ENCODE results near the gene FSTL3.

DNA sequence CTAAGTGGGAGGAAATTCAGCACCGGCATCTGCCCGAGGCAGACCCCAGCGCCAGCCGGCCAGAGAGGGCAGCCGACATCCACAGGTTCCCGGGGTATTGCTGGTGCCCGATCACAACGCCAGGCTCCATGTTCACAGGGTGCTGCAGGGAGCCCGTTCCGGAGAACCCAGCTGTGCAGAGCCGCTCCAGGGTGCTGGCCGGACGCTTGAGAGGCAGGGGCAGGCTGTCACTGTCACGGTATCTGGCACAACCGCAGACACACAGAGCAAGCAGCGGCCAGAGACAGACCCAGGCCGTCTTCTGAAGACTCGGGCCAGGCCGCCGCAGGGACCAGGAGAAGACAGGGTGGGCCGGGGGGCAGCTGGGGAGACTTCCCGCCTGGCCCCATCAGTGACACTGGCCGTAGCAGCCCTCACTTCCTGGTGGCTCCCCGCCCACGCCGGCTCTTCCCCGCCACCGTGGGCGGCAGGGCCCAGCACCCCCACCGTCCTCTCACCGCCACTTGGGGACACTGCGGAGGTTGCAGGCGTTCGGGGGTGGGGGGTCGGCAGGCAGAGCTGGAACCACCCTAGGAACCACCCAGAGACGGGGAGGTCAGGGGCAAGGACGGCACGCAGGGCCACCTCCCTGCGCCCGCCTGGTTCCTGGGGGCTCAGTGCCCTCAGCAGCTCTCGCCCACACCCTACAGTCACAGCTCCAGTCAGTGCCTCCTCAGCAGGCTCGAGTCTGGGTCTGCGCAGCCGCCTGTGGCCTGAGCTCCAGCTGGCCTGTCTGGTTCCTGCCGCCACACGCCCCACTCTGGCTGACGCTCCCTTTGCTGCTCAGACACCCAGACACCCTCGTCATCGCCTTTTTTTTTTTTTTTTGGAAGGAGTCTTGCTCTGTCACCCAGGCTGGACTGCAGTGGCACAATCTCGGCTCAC is 17.0 kb upstream of the FSTL3 start:
- TF ChIP-seq FOXA1 (IDR thresholded peaks at IDR 0.05) (no peak), ELF4 (IDR thresholded peaks at IDR 0.05) (no peak), SUZ12 (IDR thresholded peaks at IDR 0.05) (no peak), ZNF384 (IDR thresholded peaks at IDR 0.05) (no peak), FOXM1 (IDR thresholded peaks at IDR 0.05; ENCODE audit: borderline replicate concordance) (no peak), HDGF (IDR thresholded peaks at IDR 0.05; ENCODE audit: borderline replicate concordance) (no peak), ARNT (IDR thresholded peaks at IDR 0.05) (no peak), SP1 (IDR thresholded peaks at IDR 0.05) (no peak), L3MBTL2 (conservative IDR thresholded peaks at IDR 0.05) (no peak)

All from HEK293T (cell line).